ENCODE data around the gene ASTN1.

The ASTN1 gene

GRCh38 chr1:177164380-177165068 is at the start of gene ASTN1:
ASTN1 (minus strand) TSS chr1:177164712; CDS start chr1:177164676, 36 bp downstream.
- FAIRE-seq, result no peak

DNA sequence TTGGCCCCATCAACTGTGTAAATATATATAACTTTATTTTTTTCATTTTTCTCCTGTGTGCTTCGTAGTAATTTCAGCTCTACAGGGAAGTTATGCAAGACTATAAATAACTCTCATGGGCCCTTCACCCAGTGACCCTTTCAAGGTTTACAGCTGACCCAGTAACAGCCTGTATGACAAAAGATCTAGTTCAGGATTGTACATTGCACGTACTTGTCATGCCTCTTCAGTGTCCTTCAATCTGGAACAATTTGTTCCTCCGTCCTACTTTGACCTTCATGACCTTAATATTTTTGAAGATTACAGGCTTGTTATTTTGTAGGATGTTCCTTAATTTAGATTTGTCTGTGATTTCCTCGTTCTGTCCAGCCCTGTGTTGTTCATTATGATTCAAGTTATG is 46.7 kb upstream of the ASTN1 start:
- FAIRE-seq, result no peak

DNA sequence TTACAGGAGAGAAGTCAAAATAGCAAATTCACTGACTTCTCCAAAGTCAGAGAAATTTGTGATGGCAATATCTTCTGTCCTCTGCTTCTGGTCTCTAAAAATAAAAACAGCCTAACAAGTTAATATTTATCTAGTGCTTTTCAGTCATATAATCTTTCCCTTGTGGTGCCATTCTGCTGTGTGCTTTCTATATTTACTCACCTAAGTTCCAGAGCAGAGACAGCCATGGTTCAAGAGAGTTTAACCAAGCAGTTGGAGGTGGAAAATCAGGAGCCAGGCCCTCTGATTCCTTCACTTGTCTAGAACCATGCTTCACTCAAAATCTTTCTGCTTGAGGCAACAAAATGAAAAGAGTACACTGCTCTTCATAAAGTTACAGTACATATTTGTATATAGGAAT is 45.6 kb upstream of the ASTN1 start:
- FAIRE-seq, result no peak

- FAIRE-seq, result no peak
Measured at GRCh38 chr1:177209357-177209756, 44.8 kb upstream of the ASTN1 start.

- FAIRE-seq, result no peak
Measured at GRCh38 chr1:177208920-177209319, 44.4 kb upstream of the ASTN1 start.

DNA sequence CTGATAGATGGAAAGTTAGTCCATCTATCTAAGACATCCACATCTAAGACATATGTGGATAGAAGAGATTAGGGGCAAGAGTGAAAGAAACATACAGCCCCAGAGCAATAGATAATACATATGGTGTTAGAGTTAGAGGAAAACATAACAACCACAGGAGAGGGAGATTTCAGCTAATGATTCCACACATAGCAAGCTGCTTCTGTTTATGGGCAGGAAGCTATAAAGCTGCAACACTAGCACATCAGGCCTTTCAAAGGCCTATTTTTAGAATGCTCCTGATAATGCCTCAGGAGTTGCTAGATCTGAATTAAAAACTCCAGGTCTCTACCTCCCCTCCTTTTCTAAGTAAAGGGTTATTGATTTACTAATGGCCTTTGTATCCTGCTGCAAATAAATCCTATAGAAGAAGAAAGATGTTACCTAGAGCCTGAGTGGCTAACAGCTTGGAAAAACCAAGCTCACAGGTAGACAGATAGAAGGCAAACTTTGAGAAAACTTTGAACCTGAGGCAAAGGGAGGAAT is 42.4 kb upstream of the ASTN1 start:
- no peak for FAIRE-seq

- no peak for FAIRE-seq
Measured at GRCh38 chr1:177200290-177200689, 35.8 kb upstream of the ASTN1 start.

GRCh38 chr1:177198243-177198642 is 33.7 kb upstream of the ASTN1 start:
- FAIRE-seq, result no peak

- FAIRE-seq, result no peak
Measured at GRCh38 chr1:177190308-177190970, 25.9 kb upstream of the ASTN1 start.

DNA sequence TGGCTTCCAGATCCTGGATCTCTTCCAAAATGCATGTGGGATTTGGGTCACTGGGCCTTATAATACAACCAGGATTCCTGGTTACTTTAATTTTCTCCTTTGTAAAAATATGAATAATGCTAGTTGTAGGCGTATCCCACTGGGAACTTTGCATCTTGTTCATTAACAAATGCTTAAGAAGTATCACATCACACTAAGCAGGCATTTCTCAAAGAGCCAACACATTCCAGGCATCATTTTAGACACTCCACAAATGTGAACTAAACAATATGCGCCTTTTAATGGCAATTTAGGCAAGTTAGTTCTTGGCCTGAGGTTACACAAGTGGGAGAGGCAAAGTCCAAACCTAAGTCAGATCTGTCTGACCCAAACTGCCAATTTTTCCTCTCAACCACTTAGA is 22.1 kb upstream of the ASTN1 start:
- FAIRE-seq, result no peak

DNA sequence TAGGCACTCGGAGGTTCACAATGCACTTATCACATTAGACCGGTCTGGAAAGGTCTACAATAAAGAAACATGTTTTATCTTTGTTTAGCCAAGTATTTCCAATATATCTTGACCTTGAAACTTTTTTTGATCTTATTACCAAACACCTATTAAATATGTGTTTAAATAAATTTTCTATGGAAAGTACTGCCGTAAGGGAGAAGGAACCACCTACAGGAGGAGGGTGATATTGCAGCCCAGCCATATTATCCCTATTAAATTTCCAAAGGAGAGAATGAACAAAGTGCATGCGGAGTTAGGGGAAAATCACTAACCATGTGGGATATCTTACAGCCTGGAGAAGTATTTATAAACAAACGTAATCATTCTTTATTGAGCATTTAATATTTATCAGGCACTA is 20.7 kb upstream of the ASTN1 start:
- no peak for FAIRE-seq

DNA sequence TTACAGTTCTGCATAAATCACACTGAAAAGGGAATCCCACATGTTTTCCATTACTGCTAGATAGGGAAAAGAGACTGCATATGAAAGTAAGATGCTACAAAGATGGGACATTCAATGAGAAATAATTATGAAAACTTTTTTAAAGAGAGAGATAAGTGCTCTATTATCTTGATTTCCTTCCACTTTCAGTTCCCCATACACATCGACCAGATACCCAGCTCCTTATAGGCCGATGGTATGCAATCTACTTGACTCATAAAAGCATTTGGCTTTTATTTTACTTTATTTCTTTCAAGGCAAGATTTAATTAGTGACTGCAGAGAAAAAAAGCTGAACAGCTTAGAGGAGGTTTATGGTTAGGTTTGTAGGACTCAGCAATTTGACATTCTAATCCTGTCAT is 19.3 kb upstream of the ASTN1 start:
- FAIRE-seq, result no peak

DNA sequence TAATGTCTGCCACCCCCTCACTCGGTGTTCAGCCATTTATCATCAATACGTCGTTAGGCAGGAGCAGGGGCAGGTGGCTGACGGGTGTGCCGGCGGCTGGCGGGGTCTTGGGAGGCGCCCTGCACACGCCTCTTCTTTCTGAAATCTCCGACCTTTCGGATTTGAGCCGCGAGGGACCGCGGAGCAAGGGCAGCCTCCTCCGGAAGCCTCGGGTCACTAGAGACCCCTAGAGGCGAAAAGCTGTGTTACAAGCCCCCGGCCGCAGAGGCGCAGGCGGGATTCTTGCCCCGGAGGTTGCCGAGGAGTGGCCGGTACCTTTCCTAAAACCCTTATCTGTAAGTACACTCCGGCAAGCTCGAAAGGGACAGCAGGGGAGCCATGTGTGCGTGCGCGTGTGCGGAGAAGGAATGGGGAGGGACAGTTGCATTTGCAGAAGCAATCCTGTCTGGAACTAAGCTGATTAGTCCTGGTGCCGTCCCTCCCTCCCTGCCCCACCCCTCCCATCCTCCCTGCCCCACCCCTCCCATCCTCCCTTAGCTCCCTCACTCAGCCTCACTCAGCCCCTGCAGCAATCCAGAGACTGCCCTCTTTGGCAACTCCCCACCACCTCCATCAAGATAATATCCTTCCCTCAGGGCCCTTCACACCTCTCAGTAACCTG is 17.2 kb upstream of the ASTN1 start:
- no peak for FAIRE-seq

DNA sequence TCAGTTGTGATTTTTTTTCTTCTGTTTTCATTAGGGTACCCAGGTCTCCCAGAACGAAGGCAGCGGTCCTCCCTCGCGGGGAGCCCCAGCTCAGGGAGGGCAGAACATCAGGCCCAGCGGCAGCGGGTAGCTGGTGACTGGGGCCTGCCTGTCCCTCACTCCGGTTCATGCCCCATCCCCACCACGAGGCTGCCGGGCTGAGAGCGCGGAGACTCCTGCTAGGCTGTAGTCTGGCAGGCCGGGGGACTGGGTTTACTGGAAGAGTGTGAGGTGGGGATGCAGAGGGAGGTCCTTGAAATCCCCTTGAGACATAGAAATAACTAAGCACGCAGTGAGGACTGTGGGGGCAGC is 16.7 kb upstream of the ASTN1 start:
- FAIRE-seq, result no peak

GRCh38 chr1:177174921-177175634 is 10.6 kb upstream of the ASTN1 start:
- no peak for FAIRE-seq

GRCh38 chr1:177173976-177174375 is 9.5 kb upstream of the ASTN1 start:
- FAIRE-seq, result no peak

GRCh38 chr1:177172866-177173265 is 8.4 kb upstream of the ASTN1 start:
- FAIRE-seq, result no peak

- no peak for FAIRE-seq
Measured at GRCh38 chr1:177172272-177172671, 7.8 kb upstream of the ASTN1 start.

DNA sequence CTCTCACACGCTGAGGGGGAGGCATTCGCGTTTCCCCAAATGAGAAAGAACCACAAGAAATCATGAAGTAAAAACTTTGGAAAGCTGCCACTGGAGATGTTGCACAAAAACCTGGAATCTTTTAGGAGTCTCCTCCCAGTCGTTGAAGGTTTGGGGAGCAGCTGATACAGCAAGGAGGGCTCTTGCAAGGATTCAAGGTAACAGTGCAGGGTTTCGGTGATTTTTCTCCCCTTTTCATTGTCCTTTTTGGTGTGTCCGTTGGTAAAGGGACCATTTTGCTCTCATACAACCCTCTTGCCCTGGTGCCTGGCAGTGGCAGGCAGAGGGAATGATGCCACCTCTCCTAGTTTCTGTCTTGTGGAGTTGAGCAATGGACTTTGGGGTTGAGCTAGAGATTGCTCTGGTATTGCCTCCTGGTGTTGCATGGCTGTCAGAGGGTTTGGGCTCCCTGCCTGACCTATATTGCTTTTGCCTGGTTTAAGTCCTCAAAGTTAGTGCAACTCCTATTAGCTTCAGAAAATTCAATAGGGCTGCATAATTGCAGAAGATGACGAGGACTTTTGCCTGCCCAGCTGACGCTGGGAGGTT is 7.1 kb upstream of the ASTN1 start:
- no peak for FAIRE-seq

DNA sequence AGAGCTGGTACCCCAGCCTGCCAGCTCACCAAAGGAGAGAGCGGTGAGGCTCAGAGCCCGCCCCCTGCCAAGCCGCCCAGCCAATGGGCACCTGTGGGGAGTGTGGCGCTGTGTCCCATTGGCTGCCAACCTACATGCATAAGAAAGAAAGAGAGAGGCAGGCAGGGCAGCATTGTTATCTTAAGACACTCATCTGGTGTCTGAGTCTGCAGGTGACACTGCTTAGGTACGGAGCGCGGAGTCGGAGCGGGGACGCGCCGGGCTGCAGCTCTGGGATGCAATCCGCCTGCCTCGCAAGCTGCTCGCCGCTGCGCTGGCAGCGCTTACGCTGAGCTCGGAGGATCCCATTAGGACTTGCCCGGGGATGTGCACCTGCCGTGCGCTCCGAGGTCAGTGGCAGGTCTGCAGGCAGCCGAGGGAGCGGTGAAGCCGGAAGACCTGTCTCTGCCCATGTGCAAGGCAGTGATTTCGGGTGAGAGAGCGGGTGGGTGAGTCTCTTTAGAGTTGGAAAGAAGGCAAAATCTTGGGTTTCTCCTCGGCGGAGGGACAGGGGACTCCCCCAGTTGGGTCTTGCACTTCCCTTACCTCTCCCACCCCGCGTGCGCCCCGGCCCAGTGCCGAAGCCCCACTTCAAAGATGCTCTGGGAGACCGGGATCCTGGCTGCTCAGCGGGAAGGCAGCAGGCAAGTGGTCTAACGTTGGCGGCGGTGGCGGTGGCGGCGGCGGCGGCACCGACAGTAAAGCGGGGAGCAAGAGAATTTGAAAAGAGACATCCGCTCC is 6.4 kb upstream of the ASTN1 start, which contains the start of gene BRINP2:
TSS of gene BRINP2 (plus strand) at position 203 of the 780 bp plus-strand sequence. CDS start 58,919 bp downstream, outside the sequence.
- no peak for FAIRE-seq

- no peak for FAIRE-seq
Measured at GRCh38 chr1:177165069-177165439, 542 bp upstream of the ASTN1 start.

GRCh38 chr1:177163844-177164379 is 600 bp downstream of the ASTN1 start:
- FAIRE-seq, result no peak

All from A204.1 (cell line).